Measurements from ENCODE around the gene ZNF280B.
"Not testable (repeated sequence)": the region's sequence is repeated elsewhere in the genome, so short reads cannot be mapped to it uniquely, and the experiment has no call there.

The ZNF280B gene

GRCh38 chr22:22506736-22507135 is 1.8 kb downstream of the ZNF280B start:
- DNase-seq, result no peak

DNA sequence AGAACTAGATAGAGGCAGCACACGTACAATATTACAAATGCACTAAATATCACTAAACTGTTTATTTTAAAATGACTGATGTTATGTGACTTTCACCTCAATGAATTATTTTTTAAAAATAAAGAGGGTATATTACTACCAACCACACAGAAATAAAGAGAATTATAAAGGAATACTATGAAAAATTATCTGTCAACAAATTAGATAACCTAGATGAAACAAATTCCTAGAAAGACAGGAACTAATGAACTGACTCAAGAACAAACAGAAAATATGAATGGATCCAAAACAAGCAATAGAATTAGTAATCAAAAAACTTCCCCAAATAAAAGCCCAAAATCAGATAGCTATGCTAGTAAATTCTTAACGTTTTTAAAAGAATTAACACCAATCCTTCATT is 10.3 kb downstream of the ZNF280B start:
- no peak for DNase-seq

- DNase-seq, result not testable (repeated sequence)
Observed at GRCh38 chr22:22491589-22491988, 17.0 kb downstream of the ZNF280B start.

DNA sequence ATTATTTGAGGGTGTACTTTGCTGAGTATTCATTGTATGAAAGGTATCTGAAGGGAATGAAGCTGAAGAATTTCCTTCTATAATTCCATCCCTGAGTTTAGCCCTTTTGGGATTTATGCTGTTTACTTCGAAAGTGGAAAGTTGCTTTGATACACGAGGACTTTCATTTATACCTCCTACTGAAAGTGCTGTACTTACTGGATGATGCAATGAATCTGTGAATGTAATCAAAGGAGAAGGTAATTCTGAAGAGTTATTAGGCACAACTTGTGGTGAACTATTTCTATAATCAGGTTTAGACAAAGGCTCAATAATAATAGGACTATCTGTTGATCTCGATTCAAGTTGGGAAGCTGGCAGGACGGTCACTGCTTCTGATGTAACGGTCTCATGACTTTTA is 19.8 kb downstream of the ZNF280B start:
- DNase-seq, result no peak

DNA sequence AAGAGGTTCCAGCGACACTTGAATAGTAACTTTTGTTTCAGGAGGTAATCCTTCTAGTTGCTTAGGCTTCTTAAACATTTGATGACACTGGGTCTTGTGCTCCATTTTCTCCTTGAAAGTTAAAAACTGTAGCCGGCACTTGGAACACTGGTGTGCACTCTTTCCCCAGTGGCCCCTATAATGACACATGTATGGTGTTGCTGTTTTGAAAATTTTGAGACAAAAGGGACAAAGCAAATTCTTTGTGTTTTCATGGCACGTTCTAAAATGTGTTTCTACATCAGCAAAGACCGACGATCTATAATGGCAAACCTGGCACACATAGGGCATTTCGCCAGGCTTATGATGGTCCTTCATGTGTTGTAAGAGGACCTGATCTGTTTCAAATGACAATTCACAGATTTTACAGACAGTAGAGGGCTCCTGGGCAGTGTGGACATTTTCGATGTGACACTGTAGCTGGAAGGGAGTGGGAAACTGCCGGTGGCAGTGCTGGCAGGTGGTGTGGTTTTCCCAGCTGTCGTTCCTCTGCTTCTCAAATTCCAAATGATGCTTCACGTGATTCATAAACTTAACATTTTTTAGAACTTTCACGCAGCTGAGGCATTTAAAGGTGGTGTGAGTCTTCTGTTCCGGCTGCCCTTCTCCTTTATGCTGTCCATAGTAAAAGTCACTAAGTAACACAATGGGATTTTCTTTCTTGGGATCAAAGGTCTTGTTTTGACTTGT is 20.5 kb downstream of the ZNF280B start:
- DNase-seq, result no peak

GRCh38 chr22:22487059-22487458 is 21.5 kb downstream of the ZNF280B start:
- no peak for DNase-seq

DNA sequence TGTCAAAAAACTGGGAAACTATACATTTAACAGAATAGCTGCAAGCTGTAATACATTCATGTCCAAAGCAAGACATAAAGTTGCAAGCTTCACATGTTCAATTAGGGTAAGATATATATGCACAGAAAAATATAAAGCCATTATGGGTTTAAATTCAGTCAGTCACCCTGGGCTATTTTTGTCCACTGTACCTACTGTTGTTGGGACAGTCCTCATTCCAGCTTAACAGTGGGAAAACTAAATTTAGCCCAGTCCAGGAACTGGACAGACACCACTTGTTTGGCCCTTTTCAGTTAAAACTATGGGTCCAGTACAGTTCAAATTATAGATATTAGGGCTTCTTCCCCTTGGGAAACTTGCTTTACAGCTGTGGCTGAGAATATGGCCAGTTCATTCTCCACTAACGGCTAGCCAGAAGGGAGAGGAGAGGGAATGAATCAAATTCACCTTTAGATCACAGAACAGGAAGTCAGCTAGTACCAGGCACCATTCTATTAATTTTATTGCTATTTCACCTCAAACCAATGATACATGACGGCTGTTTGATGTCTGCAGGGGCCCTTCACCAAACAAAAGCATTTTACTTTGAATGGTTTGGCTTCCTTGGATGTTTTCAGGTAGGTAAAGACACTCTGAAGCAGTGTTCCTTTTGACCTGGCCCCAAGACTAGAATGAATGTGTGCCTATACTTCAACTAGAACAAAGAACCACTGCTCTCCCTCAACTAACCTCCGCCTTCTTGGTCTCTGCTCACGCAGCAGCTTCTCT is 22.2 kb downstream of the ZNF280B start:
- no peak for DNase-seq

DNA sequence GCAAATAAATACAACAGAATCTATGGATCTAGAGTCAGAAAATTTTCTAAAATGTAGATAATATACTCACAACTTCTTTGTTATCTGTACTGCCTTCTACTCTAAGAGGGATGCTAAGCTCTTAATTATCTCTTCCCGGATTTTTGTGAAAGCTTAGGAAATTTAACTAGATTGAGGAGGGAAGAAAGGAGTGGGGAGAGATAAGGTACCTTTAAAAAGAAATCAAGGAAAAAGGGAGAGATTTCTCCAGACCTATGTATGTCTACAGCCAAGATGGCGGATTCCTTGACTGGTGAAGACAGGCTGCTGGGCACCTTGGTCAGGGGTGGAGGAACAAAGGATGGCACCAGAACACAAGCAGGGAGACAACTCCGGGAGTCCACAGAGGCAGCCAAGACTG is 23.0 kb downstream of the ZNF280B start:
- DNase-seq, result no peak

- DNase-seq, result no peak
Observed at GRCh38 chr22:22484023-22484422, 24.5 kb downstream of the ZNF280B start.

- DNase-seq, result no peak
Observed at GRCh38 chr22:22480940-22481339, 27.6 kb downstream of the ZNF280B start.

DNA sequence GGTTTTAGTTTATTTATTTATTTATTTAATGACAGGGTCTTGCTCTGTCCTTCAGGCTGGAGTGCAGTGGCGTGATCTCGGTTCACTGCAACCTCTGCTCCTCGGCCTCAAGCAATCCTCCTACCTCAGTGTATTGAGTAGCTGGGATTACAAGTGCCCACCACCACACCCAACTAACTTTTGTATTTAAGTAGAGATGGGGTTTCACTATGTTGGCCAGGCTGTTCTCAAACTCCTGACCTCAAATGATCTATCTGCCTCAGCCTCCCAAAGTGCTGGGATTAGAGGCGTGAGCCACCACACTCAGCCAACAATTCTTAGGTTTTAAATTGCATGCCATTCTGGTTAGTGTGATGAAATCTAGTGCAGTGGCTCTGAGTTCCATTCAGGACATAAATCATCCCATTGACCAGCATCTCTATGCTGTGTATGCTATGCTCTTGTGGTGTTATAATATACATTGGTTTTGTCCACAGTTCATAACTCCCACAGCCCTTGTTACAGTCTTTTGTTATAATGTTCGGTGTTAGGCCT is 28.5 kb downstream of the ZNF280B start:
- DNase-seq, result no peak

GRCh38 chr22:22479116-22479515 is 29.4 kb downstream of the ZNF280B start:
- no peak for DNase-seq

GRCh38 chr22:22478470-22478869 is 30.1 kb downstream of the ZNF280B start:
- no peak for DNase-seq

DNA sequence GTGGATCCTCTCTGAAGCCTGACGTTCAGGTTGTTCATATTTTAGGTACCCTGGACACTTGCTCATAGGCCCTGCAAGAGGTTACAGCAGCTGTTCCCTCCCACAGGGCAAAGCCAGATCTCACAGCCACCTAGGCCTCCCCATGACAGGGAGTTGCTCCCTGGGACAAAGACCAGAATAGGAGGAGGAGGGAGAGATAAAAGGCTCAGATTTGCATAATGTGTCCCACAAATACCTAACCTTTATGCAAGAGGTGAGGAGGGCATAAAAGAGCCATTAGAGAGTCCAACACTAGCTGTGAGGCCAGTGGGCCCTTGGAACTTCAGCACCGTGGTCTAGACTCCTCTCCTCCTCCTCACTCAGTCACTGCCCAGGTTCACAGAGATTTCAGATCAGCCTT is 33.8 kb downstream of the ZNF280B start:
- no peak for DNase-seq

DNA sequence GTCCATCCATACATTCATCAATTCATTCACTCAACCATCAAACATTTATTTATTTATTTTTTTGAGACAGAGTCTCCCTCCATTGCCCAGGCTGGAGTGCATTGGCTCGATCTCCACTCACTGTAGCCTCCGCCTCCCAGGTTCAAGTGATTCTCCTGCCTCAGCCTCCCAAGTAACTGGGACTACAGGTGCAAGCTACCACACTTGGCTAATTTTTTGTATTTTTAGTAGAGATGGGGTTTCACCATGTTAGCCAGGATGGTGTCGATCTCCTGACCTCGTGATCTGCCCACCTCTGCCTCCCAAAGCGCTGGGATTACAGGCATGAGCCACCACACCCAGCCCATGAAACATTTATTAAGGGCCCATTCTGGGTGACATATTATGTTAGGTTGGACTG is 37.4 kb downstream of the ZNF280B start:
- DNase-seq, result not testable (repeated sequence)

GRCh38 chr22:22469527-22469926 is 39.0 kb downstream of the ZNF280B start:
- DNase-seq, result no peak

DNA sequence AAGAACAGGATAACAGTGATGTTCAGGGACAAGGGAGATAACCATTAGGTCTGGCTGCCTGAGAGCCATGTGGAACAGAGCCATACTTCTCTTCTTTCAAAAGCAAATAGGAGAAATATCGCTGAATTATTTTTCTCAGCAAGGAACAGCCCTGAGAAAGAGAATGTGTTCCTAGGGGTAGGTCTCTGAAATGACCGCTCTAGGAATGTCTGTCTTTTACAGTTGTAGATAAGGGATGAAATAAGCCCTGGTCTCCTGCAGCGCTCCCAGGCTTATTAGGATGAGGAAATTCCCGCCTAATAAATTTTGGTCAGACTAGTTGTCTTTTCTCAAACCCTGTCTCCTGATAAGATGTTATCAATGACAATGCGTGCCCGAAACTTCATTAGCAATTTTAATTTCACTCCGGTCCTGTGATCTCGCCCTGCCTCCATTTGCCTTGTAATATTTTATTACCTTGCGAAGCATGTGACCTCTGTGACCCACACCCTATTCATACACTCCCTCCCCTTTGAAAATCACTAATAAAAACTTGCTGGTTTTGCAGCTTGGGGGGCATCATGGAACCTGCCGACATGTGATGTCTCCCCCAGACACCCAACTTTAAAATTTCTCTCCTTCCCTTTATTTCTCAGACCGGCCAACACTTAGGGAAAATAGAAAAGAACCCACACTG is 39.6 kb downstream of the ZNF280B start:
- DNase-seq, result not testable (repeated sequence)

DNA sequence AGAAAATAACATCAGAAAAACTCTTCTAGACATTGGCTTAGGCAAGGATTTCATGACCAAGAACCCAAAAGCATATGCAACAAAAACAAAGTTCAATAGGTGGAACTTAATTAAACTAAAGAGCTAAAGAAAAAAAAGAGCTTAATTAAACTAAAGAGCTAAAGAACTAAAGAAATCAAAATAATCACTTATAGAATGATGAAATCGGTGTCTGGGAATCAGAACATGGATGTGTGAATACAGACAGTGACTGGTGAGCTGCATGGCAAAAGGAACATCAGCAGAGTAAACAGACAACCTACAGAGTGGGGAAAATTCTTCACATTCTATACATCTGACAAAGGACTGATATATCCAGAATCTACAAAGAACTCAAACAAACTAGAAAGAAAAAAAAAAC is 41.4 kb downstream of the ZNF280B start:
- no peak for DNase-seq

DNA sequence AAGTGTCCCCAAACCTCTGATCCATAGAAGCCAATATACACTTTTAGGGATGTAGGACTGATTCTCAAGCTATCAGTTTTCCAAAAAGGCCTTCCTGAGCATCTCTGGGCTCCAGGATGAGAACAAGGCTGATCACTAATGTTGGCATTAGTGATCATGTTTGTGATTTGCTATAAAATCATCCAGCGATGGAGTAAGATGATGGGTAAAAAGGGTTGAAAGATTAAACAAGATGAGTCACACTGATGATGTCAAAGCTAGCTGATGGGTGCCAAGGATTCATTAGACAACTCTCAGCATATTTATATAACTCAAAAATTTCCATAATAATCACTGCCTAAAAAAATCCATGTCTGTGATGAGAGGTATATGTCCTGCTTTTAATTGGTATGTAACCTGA is 42.8 kb downstream of the ZNF280B start:
- DNase-seq, result no peak

- DNase-seq, result no peak
Observed at GRCh38 chr22:22465094-22465602, 43.4 kb downstream of the ZNF280B start.

GRCh38 chr22:22464541-22465054 is 43.9 kb downstream of the ZNF280B start:
- no peak for DNase-seq

DNA sequence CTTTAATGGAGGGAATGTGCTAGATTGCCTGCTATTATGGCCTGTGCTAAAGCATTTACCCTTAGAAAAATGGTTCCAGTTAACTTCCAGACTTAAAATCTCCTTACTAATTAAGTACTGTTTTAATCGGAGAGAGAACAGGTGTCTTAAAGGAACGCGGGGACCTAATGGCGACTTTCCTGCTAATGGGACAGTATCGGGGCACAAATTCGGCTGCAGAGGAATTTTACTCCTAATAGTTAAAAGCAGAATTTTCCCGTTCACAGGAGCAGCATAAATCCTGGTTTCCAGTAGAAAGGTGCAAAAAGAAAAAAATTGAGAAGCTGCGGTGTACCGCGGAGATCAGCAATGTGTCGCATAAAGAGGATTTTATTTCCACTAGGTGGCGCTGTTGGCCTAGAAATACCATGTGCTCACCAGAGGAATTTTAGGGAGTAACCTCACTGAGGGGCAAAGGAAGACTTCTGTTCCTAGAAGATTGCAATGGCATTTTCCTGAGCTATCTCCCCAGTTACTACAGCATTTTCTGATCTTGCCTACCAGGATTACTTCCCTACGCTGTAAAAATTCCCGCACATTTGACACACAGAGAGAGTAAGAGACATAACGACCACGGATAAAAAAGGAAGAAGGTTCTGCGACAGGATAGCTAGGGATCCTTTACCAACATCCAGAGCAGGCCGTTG is 44.5 kb downstream of the ZNF280B start:
- peak; percentile 35 for DNase-seq
